ENCODE measurements around the gene SACM1L. TPM values are rescaled to one million over a fixed set of nuclear protein-coding genes. Genes with fewer than 3 reads are reported as not detected.

The SACM1L gene
- total RNA-seq, 1 experiment from 2014 or later, result 30.1 TPM

Other genes with a start within 250 kb of the SACM1L start
- gene LIMD1, start 94.6 kb upstream of the SACM1L start, total RNA-seq (2014; rRNA removed), result 37.1 and 42.7 TPM in 2 replicates
- not detected in 2 replicates for gene SLC6A20, start 107.1 kb downstream of the SACM1L start, total RNA-seq (2014; rRNA removed)
- 8.3 and 14.2 TPM in 2 replicates for gene LZTFL1, start 152.7 kb downstream of the SACM1L start, total RNA-seq (2014; rRNA removed)
- not detected in 2 replicates for gene CCR9, start 197.1 kb downstream of the SACM1L start, total RNA-seq (2014; rRNA removed)